Colonic mucosa (tissue), 4 donors: ENCODE measurements around the gene TFDP1. TPM values are rescaled to one million over a fixed set of nuclear protein-coding genes. Genes with fewer than 3 reads are reported as not detected.

Experiments
- DNase-seq: peaks from one replicate; pipeline ENCODE4 v3.0.0-alpha.2; 2020
- H3K27ac ChIP-seq: fragments of 200-600 bp; one replicate; pipeline ENCODE4 v1.8.0; 2021
- H3K27me3 ChIP-seq: fragments of 200-600 bp; one replicate; pipeline ENCODE4 v1.8.0; 2021
- H3K36me3 ChIP-seq: fragments of 200-600 bp; one replicate; pipeline ENCODE4 v1.8.0; 2021
- H3K4me1 ChIP-seq: fragments of 200-600 bp; one replicate; pipeline ENCODE4 v1.8.0; 2021; ENCODE audit warnings: mild to moderate bottlenecking
- H3K4me3 ChIP-seq: fragments of 200-600 bp; one replicate; pipeline ENCODE4 v1.8.0; 2021
- H3K9ac ChIP-seq, 2 donors: one replicate each; pipeline ENCODE4 v1.7.0; 2013; ENCODE audit warnings: control low read depth in 2 of 2, low read depth in 2 of 2, low read length in 2 of 2
- H3K9me3 ChIP-seq: fragments of 200-600 bp; one replicate; pipeline ENCODE4 v1.8.0; 2021
- CTCF ChIP-seq: fragments of 200-600 bp; IDR thresholded peaks from one replicate; pipeline ENCODE4 v1.8.0; 2022; ENCODE audit warnings: antibody characterized with exemption, mild to moderate bottlenecking
- intact Hi-C: fragments of 100-400 bp; cut with DNase I; formaldehyde crosslinking; loops from one replicate; pipeline ENCODE4 v1.14.1; 2022
- total RNA-seq, 2 donors: library from RNA; stranded (reverse); fragmentation: NEBNext Ultra II Directional in 1 of 2; extraction: Animal tissue kit (Norgen Biotek cat#: 25700) in 1 of 2; gene quantifications; one replicate each; pipeline ENCODE4 v1.2.1, GENCODE V29; 2021
- donor health status: healthy.
- donor health status: DM: no; HTN: no; CAD: no.
- donor health status: DM: no; HTN: no; CAD: no.

TFDP1 gene
- total RNA-seq, 2 donors from 2014 or later: 60.3 to 112 TPM

- intact Hi-C loops: no loop called here
Observed at GRCh38 chr13:113544071-113544891, 40.3 kb upstream of the TFDP1 start.

GRCh38 chr13:113544896-113545295 is 39.7 kb upstream of the TFDP1 start:
- Histone ChIP-seq H3K36me3 (no peaks in the 10 kb centered on the region), H3K27me3 (no peaks in the 10 kb centered on the region), H3K4me1 (no peaks in the 10 kb centered on the region), H3K9me3 (no peaks in the 10 kb centered on the region), H3K27ac (no peak overlapping the region), H3K9ac (no peak overlapping the region), H3K4me3 (no peak overlapping the region)
- intact Hi-C loops: no loop called here
- DNase-seq: no peak
- TF ChIP-seq CTCF: no peak

More at GRCh38 chr13:113544071-113544891, 40.3 kb upstream of the TFDP1 start:
- Histone ChIP-seq H3K36me3 (no peaks in the 10 kb centered on the region), H3K27ac (no peak overlapping the region), H3K9me3 (no peaks in the 10 kb centered on the region), H3K9ac (no peak overlapping the region), H3K4me3 (no peak overlapping the region), H3K4me1 (no peaks in the 10 kb centered on the region), H3K27me3 (no peaks in the 10 kb centered on the region)
- no peak for DNase-seq
- no peak for TF ChIP-seq CTCF

- no peaks in the 10 kb centered on the region for H3K27me3 ChIP-seq
- no peaks in the 10 kb centered on the region for H3K36me3 ChIP-seq
- no peak for DNase-seq
- TF ChIP-seq CTCF: no peak
- no peak overlapping the region for H3K27ac ChIP-seq
- H3K4me3 ChIP-seq: no peak overlapping the region
- intact Hi-C loops: no loop called here
- no peak overlapping the region for H3K9ac ChIP-seq
- H3K4me1 ChIP-seq: no peaks in the 10 kb centered on the region
- no peaks in the 10 kb centered on the region for H3K9me3 ChIP-seq
Observed at GRCh38 chr13:113545455-113545930, 39.1 kb upstream of the TFDP1 start.

- Histone ChIP-seq H3K27me3 (no peaks in the 10 kb centered on the region), H3K36me3 (no peaks in the 10 kb centered on the region), H3K9ac (no peak overlapping the region), H3K4me1 (no peaks in the 10 kb centered on the region), H3K9me3 (no peaks in the 10 kb centered on the region), H3K4me3 (no peak overlapping the region), H3K27ac (no peak overlapping the region)
- intact Hi-C loops: no loop called here
- TF ChIP-seq CTCF: no peak
- DNase-seq: no peak
Observed at GRCh38 chr13:113545931-113546516, 38.5 kb upstream of the TFDP1 start.

GRCh38 chr13:113546571-113547237 is 37.8 kb upstream of the TFDP1 start:
- Histone ChIP-seq H3K9me3 (no peaks in the 10 kb centered on the region), H3K27me3 (no peaks in the 10 kb centered on the region), H3K4me1 (no peaks in the 10 kb centered on the region), H3K4me3 (no peak overlapping the region), H3K9ac (no peak overlapping the region), H3K27ac (no peak overlapping the region), H3K36me3 (no peaks in the 10 kb centered on the region)
- intact Hi-C loops: no loop called here
- TF ChIP-seq CTCF: no peak
- DNase-seq: no peak
